GM06990 (cell line): ENCODE data around the gene AP3S1.

Source experiments
- DNase-seq: peaks from one replicate; pipeline ENCODE4 v3.0.0-alpha.2; 2011; ENCODE audit not compliant: insufficient read length; ENCODE audit errors: extremely low read depth
- H3K27me3 ChIP-seq: replicated peaks from 2 replicates; pipeline ENCODE4 v1.6.0; 2011; ENCODE audit warnings: low read length; ENCODE audit not compliant: control insufficient read depth, insufficient read depth
- H3K36me3 ChIP-seq: 2 replicates; pipeline ENCODE4 v1.5.1; 2011; ENCODE audit warnings: low read length; ENCODE audit not compliant: control insufficient read depth, insufficient read depth
- H3K4me3 ChIP-seq: replicated peaks from 2 replicates; pipeline ENCODE4 v1.5.1; 2011; ENCODE audit warnings: low read depth, mild to moderate bottlenecking, control low read depth, low read length
- TF ChIP-seq, protein P1 (sequence below): IDR thresholded peaks from 2 replicates; pipeline ENCODE4 v1.5.1; 2011; ENCODE audit warnings: low read length, control low read depth, mild to moderate bottlenecking, inconsistent platforms; ENCODE audit not compliant: insufficient read depth, poor library complexity, severe bottlenecking

AP3S1 gene

DNA sequence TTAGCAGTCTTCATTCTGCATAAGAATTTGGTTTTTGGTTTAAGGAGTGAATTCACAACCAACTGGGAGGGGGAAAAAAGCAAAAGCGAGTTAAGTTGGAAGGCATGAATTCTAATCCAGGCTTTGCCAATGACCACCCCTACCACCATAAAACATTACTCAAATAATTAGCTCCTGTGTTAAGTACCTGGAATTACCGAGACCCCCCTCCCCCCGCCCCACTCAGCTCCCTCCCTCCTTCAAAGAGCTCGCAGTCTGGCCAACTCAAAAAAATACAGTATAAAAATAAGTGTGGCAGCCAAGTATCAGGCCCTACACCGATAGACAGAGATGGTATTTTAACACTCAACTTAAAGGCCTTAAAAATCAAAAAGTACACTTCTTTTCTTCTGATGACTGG is 862 bp upstream of the AP3S1 start:
- peak overlapping the region; percentile 97 for H3K4me3 ChIP-seq
- DNase-seq, result peak; percentile 8
- H3K27me3 ChIP-seq, result no peaks in the 10 kb centered on the region
- TF ChIP-seq, protein P1, sequence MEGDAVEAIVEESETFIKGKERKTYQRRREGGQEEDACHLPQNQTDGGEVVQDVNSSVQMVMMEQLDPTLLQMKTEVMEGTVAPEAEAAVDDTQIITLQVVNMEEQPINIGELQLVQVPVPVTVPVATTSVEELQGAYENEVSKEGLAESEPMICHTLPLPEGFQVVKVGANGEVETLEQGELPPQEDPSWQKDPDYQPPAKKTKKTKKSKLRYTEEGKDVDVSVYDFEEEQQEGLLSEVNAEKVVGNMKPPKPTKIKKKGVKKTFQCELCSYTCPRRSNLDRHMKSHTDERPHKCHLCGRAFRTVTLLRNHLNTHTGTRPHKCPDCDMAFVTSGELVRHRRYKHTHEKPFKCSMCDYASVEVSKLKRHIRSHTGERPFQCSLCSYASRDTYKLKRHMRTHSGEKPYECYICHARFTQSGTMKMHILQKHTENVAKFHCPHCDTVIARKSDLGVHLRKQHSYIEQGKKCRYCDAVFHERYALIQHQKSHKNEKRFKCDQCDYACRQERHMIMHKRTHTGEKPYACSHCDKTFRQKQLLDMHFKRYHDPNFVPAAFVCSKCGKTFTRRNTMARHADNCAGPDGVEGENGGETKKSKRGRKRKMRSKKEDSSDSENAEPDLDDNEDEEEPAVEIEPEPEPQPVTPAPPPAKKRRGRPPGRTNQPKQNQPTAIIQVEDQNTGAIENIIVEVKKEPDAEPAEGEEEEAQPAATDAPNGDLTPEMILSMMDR, result no peak
- peaks cover 4% of the 10 kb centered on the region for H3K36me3 ChIP-seq

DNA sequence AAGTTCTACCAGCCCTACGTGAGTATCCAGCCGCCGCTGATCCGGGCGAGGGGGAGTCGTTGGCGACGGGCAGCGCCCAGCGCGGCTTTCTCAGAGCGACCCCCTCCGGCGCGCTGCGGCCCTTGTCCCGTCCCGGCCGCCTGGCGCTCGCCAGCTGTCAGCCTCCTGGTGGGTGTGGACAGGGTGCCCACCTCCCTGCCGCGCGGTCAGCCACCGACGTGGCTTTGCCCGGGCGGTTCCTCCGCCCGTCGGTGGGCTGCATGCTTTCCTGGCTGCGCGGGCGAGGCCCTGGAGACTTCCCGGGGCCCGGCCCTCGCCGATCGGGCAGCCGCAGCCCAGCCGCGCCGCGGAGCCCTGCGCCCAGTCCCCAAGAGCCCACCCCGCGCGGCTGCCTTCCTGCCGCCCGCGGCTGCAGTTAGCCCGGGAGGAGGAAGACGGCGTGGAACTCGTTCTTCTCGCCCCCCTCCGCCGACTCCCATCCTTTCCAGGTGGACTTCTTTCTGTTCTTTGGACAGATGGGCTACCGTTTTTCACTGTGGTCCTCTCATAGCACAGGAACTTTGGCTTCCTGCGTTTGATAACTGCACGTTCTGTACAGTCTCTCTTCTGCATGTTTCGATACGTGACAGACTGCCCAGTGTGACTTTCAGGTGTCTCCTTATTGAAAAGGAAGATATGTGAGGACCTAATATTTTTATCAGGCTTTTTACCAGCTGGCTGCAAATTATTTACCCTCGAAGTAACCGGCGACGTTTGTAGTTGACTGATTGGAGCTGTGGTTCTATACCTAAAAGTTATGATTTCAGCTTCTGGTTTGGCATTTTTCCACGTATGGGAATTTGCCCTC is 577 bp downstream of the AP3S1 start:
- Histone ChIP-seq H3K4me3 (peak overlapping the region; percentile 97), H3K36me3 (0 out of 2 replicates have a peak, but pooled peaks cover 1% of the 10 kb centered on the region), H3K27me3 (no peaks in the 10 kb centered on the region)
- no peak for DNase-seq
- TF ChIP-seq, protein P1, result peak; percentile 22

DNA sequence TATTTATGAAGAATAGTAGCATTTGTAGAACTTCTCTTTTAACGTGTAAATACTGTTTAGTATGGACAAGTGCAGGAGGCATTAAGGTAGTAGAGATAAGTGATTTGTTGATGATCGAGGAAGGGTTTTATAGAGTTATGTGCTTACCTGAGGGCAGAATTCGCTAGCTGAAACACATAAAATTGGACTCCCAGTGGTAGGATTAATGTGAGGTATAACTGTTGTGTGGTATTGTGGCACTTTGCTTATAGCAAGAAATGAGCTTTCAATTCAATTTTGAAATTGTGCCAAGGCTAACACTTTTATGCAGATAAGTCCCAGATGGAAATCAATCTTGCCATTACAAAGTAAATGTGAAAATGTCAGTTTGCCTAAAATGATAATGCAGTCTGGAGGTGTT is 1.2 kb downstream of the AP3S1 start:
- Histone ChIP-seq H3K36me3 (no peaks in the 10 kb centered on the region), H3K27me3 (no peaks in the 10 kb centered on the region), H3K4me3 (peak overlapping the region; percentile 97)
- TF ChIP-seq, protein P1, result no peak
- no peak for DNase-seq

DNA sequence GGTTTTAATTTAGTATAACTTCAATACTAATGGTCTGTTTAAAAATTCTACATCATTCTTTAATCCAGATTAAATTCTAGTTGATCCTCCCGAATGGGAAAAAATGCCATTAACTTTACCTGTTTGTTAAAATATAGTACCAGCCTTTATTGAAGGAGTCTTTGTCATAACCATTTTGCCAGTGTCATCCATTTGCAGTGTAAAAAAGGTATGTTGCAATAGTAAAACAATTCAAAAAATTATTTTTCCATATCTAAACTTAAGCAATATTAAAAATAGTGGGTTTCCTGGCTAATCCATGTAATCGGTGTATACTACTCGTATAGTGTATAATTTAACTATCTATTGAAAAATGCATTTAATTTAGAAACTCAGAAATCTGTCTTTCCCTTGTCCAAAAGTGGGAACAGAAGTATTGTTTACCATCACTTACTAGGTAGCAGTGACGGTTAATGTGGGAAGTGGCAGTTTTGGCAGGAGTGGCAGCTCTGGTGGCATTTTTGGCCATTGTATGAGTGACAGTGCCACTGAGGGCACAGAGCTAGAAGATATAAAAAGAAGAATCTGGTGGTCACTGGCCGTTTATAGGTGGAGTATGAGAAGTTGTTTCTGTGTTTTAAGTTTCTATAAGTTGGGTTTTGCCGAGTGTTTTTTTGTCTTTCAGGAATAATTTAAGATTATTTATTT is 1.9 kb downstream of the AP3S1 start:
- TF ChIP-seq, protein P1, result no peak
- no peaks in the 10 kb centered on the region for H3K36me3 ChIP-seq
- no peaks in the 10 kb centered on the region for H3K27me3 ChIP-seq
- H3K4me3 ChIP-seq, result peak overlapping the region; percentile 97
- no peak for DNase-seq

DNA sequence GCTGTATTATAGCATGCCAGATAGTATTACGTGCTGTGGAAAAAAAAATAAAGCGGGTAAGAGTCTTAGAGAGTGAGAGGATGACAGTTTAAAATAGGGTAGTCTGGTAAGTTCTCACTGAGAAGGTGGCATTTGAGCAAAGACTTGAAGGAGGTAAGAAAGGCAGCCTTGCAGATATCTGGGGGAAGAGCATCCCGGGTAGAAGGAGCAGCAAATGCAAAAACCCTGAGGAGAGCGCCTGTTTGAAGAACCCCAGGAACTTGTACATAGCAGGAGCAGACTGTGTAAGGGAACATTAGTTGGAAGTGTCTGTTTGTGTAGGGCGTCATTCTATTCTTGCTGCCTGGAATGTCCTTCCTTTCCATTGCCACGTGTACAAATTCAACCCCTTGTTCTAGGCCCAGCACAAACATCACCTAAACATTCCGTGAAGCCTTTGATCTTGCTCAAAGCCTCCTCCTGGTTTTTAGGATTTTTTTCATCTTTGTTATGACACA is 2.6 kb downstream of the AP3S1 start:
- Histone ChIP-seq H3K27me3 (no peaks in the 10 kb centered on the region), H3K36me3 (no peaks in the 10 kb centered on the region), H3K4me3 (no peak overlapping the region)
- TF ChIP-seq, protein P1, result no peak
- no peak for DNase-seq
